ENCODE data around the gene TSPAN31. TPM values are rescaled to one million over a fixed set of nuclear protein-coding genes. Genes with fewer than 3 reads are reported as not detected.

The TSPAN31 gene
- total RNA-seq, 3 donors from 2014 or later, result 55.5 to 107 (median 73.1) TPM

DNA sequence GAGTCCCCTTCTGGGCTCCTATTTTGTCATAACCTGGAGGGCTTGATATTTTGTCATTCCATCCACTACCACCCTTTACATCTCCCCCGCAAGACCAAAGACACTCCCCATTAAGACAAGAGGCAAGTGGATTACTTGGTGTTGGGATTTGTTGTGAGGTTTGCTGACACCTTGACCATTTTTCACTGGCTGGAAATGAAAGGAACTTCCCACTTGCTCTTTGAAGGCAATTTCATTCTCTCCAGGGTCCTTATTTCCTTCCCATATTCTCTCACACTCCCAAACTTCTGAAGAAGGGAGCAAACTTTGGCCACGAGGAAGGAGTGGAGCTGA, 21.2 kb upstream of the TSPAN31 start:
- H3K36me3 ChIP-seq, result no peaks in the 10 kb centered on the region
- no peak for DNase-seq (ENCODE audit: low spot score in 2 of 2)
- H3K4me3 ChIP-seq, result no peak overlapping the region
- no peak overlapping the region for H3K27ac ChIP-seq
- H3K9me3 ChIP-seq, result no peaks in the 10 kb centered on the region
- H3K27me3 ChIP-seq, result no peaks in the 10 kb centered on the region
- TF ChIP-seq, protein P1, sequence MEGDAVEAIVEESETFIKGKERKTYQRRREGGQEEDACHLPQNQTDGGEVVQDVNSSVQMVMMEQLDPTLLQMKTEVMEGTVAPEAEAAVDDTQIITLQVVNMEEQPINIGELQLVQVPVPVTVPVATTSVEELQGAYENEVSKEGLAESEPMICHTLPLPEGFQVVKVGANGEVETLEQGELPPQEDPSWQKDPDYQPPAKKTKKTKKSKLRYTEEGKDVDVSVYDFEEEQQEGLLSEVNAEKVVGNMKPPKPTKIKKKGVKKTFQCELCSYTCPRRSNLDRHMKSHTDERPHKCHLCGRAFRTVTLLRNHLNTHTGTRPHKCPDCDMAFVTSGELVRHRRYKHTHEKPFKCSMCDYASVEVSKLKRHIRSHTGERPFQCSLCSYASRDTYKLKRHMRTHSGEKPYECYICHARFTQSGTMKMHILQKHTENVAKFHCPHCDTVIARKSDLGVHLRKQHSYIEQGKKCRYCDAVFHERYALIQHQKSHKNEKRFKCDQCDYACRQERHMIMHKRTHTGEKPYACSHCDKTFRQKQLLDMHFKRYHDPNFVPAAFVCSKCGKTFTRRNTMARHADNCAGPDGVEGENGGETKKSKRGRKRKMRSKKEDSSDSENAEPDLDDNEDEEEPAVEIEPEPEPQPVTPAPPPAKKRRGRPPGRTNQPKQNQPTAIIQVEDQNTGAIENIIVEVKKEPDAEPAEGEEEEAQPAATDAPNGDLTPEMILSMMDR (IDR thresholded peaks at IDR 0.05), result no peak
- no peak for TF ChIP-seq POLR2AphosphoS5 (IDR thresholded peaks at IDR 0.05)
- no peak for TF ChIP-seq POLR2A (IDR thresholded peaks at IDR 0.05)
- peaks cover 0 to 5% of the 10 kb centered on the region in 2 donors for H3K4me1 ChIP-seq
- intact Hi-C loops (cut with DNase I; ENCODE audit: low total_unique reads), result no loop called here

DNA sequence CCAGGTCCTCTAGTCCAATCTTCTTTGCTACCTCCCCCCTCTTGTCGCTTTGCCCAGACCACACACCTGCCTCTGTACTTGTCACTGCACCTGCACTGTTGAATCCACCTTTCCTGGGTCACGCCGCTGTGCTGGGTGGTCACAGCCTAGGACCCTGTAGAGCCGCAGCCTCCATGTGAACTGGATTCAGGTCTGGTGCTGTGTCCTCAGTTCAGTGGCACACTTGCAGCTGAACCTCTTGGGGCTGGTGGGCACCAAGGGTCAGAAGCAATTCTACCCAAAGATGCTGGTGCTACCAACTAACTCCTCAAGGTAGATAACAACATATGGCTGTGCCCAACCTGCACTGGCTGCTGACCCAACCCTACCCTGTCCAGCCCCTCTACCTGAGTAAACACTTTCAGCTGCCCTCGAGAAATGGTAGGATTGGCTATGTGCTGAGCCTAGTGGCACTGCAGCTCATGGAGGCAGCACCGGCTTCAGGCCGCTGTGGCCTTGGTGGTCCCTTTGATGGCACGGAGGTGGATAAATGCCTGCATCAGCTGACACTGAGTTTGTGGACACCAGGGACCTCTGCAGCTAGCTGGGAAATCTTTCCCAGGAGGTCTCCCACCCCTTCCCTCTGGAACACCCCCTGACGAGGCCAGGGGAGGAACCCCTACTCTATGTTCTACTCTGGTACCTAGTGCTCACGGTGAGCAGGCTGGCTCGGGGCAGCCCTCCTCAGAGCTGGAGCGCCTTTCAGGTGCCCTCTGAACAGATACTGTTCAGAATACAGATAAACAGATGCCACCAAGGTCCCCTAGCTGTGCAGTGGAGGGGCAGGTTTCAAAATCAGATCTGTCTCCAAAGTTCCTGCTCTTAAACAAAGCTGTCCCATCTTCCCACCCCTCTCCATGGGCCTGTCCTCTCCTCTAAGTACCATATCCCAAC, 20.6 kb upstream of the TSPAN31 start:
- Histone ChIP-seq H3K4me3 (no peak overlapping the region), H3K4me1 (peaks cover 0 to 5% of the 10 kb centered on the region in 2 donors), H3K36me3 (no peaks in the 10 kb centered on the region), H3K27ac (no peak overlapping the region), H3K27me3 (no peaks in the 10 kb centered on the region), H3K9me3 (no peaks in the 10 kb centered on the region)
- TF ChIP-seq POLR2AphosphoS5 (IDR thresholded peaks at IDR 0.05) (no peak), POLR2A (IDR thresholded peaks at IDR 0.05) (no peak)
- TF ChIP-seq, protein P1 (IDR thresholded peaks at IDR 0.05), result no peak
- peak in 1 of 2 donors; percentile 13 for DNase-seq (ENCODE audit: low spot score in 2 of 2)
- intact Hi-C loops (cut with DNase I; ENCODE audit: low total_unique reads), result no loop called here

DNA sequence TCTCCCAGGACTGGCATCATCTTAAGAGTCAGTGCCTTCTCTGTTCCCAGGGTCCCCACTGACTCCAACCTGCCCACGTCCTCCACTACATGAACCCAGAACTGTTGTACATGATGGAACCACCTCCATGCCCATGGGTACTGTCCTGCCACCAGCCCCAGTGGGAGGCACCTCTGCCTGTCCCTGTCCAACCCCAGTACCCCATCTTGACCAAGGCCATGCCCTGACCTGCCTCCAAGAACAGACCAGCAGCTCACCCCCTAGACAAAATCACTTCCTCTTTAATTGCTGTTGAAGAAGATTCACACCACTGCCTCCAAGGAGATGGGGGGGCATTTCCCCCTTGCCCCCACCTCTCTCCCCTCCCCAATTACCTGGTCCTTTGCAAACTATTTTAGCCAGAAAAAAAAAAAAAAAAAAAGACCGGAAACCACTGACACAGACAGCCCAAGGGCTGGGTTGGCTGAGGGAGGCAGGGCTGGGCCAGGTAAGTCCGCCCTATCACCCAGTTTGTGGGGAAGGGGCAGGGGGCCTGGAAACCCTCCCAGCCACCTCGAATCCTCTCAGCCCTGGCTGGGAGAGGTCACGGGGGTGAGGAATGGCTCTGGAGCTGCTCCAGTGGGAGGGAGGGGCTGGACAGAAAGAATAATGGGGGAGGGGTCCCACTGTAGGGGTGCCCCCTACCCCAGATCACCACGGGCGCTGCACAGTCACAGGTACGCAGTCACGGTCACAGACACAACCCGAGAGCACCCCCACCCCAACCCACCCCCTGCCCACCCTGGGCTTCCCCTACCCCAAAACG, 19.7 kb upstream of the TSPAN31 start:
- Histone ChIP-seq H3K4me3 (peak overlapping the region in 1 of 3 donors; percentile 82), H3K27ac (no peak overlapping the region), H3K9me3 (no peaks in the 10 kb centered on the region), H3K36me3 (no peaks in the 10 kb centered on the region), H3K27me3 (no peaks in the 10 kb centered on the region), H3K4me1 (peaks cover 0 to 5% of the 10 kb centered on the region in 2 donors)
- DNase-seq (ENCODE audit: low spot score in 2 of 2), result peak in 1 of 2 donors; percentile 14
- intact Hi-C loops (cut with DNase I; ENCODE audit: low total_unique reads), result no loop called here
- TF ChIP-seq POLR2AphosphoS5 (IDR thresholded peaks at IDR 0.05), result no peak
- TF ChIP-seq POLR2A (IDR thresholded peaks at IDR 0.05), result no peak
- TF ChIP-seq, protein P1 (IDR thresholded peaks at IDR 0.05), result no peak

DNA sequence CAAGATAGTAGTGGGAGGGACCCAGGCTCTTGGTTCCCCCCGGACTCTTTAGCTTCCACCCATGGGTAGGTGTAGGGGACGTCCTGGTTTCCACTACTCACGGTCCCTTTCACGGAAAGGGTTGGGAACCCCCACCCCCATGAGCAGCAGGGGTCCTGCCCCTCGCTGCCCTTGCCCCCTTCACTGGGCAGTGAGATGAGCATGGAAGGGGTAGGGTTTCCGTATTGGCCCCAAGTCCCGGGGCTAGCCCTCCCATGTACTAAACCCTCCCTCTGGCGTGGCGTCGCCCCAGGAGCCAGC, 19.0 kb upstream of the TSPAN31 start:
- no peak for DNase-seq (ENCODE audit: low spot score in 2 of 2)
- intact Hi-C loops (cut with DNase I; ENCODE audit: low total_unique reads), result no loop called here
- Histone ChIP-seq H3K4me3 (peak overlapping the region; percentile 57 to 86 (median 82)), H3K36me3 (no peaks in the 10 kb centered on the region), H3K4me1 (peaks cover 0 to 5% of the 10 kb centered on the region in 2 donors), H3K9me3 (no peaks in the 10 kb centered on the region), H3K27ac (peak overlapping the region; percentile 80 to 91), H3K27me3 (no peaks in the 10 kb centered on the region)
- TF ChIP-seq POLR2AphosphoS5 (IDR thresholded peaks at IDR 0.05) (no peak), POLR2A (IDR thresholded peaks at IDR 0.05) (no peak)
- TF ChIP-seq, protein P1 (IDR thresholded peaks at IDR 0.05), result no peak
